ENCODE data around the gene FAM47C. TPM values are rescaled to one million over a fixed set of nuclear protein-coding genes. Genes with fewer than 3 reads are reported as not detected.

Gene FAM47C
- not detected in 5 replicates for total RNA-seq (2022; extraction: Qiagen RNA extraction)

DNA sequence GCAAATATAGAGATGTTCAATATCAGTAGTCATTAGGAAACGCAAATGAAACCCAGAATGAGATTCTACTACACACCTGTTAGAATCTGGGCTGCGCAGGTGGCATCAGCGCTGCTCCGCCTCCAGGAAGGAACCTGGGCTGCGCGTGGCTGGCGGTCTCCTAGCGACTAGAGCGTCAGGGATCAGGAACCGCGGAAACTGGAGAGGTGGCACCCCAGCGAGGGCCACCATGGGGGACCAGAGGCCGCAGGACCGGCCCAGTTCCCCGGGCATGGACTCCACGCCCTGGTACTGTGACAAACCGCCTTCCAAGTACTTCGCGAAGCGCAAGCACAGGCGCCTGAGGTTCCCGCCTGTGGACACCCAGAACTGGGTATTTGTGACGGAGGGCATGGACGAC is at the start of gene FAM47C:
Gene FAM47C, plus strand, starts transcription at position 185 of the 400 bp plus-strand sequence. Its CDS starts 45 bp downstream, at position 230.

